ENCODE data around the gene CCR5. TPM values are rescaled to one million over a fixed set of nuclear protein-coding genes. Genes with fewer than 3 reads are reported as not detected.
"Not testable (repeated sequence)": the region's sequence is repeated elsewhere in the genome, so short reads cannot be mapped to it uniquely, and the experiment has no call there.

Gene CCR5
- total and polyA plus RNA-seq, 2 of the 13 experiments (the other 11 are each of a cell fraction or from before 2014, with no cell fraction given) = not detected

GRCh38 chr3:46389306-46389705, 18.6 kb downstream of the CCR5 start:
- Histone ChIP-seq H4K20me1 (ENCODE audit: insufficient read depth, low read length) (no peaks in the 10 kb centered on the region), H3K9ac (ENCODE audit: insufficient read depth, low read depth, low read length) (no peak overlapping the region), H2AFZ (ENCODE audit: low read length) (no peak overlapping the region), H3K4me1 (ENCODE audit: insufficient read depth, low read length) (no peaks in the 10 kb centered on the region), H3K4me3 (replicated peaks in 1 of 3; ENCODE audit: insufficient read depth in 1 of 3, low read depth in 2 of 3, low read length in 3 of 3) (no peak overlapping the region), H3K4me2 (ENCODE audit: low read depth, low read length) (no peak overlapping the region), H3K27me3 (ENCODE audit: control insufficient read depth in 1 of 2, insufficient read depth in 2 of 2, low read length in 2 of 2) (0 out of 5 replicates have a peak, but pooled peaks cover 0 to 12% of the 10 kb centered on the region in 2 experiments), H3K9me3 (ENCODE audit: low read length) (no peaks in the 10 kb centered on the region), H3K79me2 (ENCODE audit: insufficient read depth, low read length) (no peaks in the 10 kb centered on the region), H3K36me3 (replicated peaks in 1 of 2; ENCODE audit: control insufficient read depth in 1 of 2, insufficient read depth in 2 of 2, low read length in 2 of 2) (no peaks in the 10 kb centered on the region), H3K27ac (ENCODE audit: extremely low read length, insufficient read depth, low read length) (no peak overlapping the region)
- 4% methylated on average over 6 of the region's 6 CpGs for WGBS (ENCODE audit: low lambda C conversion rate)
- in situ Hi-C loops (cut with HindIII; ENCODE audit: extremely low pct_ligation_motif_present, low pct_unique_long_range_greater_than_20kb) = no loop called here
- BruUV-seq (replicated peaks) = no TSS peak
- no peak for TF ChIP-seq ATF5 (CRISPR knock-in tag; IDR thresholded peaks at IDR 0.05; ENCODE audit: low read depth)
- no peak for TF ChIP-seq MAZ (IDR thresholded peaks at IDR 0.05; ENCODE audit: borderline replicate concordance, low read depth, low read length)
- TF ChIP-seq MAZ (CRISPR knock-in tag; IDR thresholded peaks at IDR 0.05; ENCODE audit: low read depth) = no peak
- TF ChIP-seq ZNF770 (CRISPR knock-in tag; IDR thresholded peaks at IDR 0.05) = no peak
- intact Hi-C loops (cut with micrococcal nuclease; ENCODE audit: unreplicated experiment) = no loop called here
- ATAC-seq (no peak), FAIRE-seq (no peak), DNase-seq (ENCODE audit: low spot score) (no peak)
- ChIA-PET CTCF (ENCODE audit: low intra/inter-chr PET ratio, low total read pairs) (no interaction called here), POLR2A (no interaction called here)

GRCh38 chr3:46391526-46391925, 20.8 kb downstream of the CCR5 start:
- H3K4me1 ChIP-seq (ENCODE audit: insufficient read depth, low read length); H3K79me2 ChIP-seq (ENCODE audit: insufficient read depth, low read length); BruUV-seq (replicated peaks); FAIRE-seq; H3K9ac ChIP-seq (ENCODE audit: insufficient read depth, low read depth, low read length); CTCF ChIA-PET (ENCODE audit: low intra/inter-chr PET ratio, low total read pairs); H3K27ac ChIP-seq (ENCODE audit: extremely low read length, insufficient read depth, low read length); ATAC-seq; H3K4me2 ChIP-seq (ENCODE audit: low read depth, low read length); DNase-seq (ENCODE audit: low spot score); in situ Hi-C loops (cut with HindIII; ENCODE audit: extremely low pct_ligation_motif_present, low pct_unique_long_range_greater_than_20kb); intact Hi-C loops (cut with micrococcal nuclease; ENCODE audit: unreplicated experiment); H2AFZ ChIP-seq (ENCODE audit: low read length); H4K20me1 ChIP-seq (ENCODE audit: insufficient read depth, low read length); POLR2A ChIA-PET; H3K4me3 ChIP-seq (replicated peaks in 1 of 3; ENCODE audit: insufficient read depth in 1 of 3, low read depth in 2 of 3, low read length in 3 of 3); H3K36me3 ChIP-seq (replicated peaks in 1 of 2; ENCODE audit: control insufficient read depth in 1 of 2, insufficient read depth in 2 of 2, low read length in 2 of 2); H3K9me3 ChIP-seq (ENCODE audit: low read length): not testable (repeated sequence)
- 0 out of 5 replicates have a peak, but pooled peaks cover 0 to 12% of the 10 kb centered on the region in 2 experiments for H3K27me3 ChIP-seq (ENCODE audit: control insufficient read depth in 1 of 2, insufficient read depth in 2 of 2, low read length in 2 of 2)
- WGBS (ENCODE audit: low lambda C conversion rate) = 48% methylated on average over 5 of the region's 5 CpGs
